Body of pancreas (tissue), 4 donors: Measurements from ENCODE around the gene NEUROD4.

Experiments
- CTCF ChIP-seq, 7 experiments: fragments of 450-650 bp in 4 of 7; fragments of 200-600 bp in 3 of 7; sonication (generic) in 3 of 7; IDR thresholded peaks; one replicate each; pipeline ENCODE4 v1.5.1; 2016 to 2019; ENCODE audit warnings: antibody characterized with exemption in 7 of 7
- POLR2A ChIP-seq, 3 donors: fragments of 450-650 bp; IDR thresholded peaks; one replicate each; pipeline ENCODE4 v1.6.1; 2016; ENCODE audit warnings: antibody characterized with exemption in 3 of 3, mild to moderate bottlenecking in 2 of 3

DNA sequence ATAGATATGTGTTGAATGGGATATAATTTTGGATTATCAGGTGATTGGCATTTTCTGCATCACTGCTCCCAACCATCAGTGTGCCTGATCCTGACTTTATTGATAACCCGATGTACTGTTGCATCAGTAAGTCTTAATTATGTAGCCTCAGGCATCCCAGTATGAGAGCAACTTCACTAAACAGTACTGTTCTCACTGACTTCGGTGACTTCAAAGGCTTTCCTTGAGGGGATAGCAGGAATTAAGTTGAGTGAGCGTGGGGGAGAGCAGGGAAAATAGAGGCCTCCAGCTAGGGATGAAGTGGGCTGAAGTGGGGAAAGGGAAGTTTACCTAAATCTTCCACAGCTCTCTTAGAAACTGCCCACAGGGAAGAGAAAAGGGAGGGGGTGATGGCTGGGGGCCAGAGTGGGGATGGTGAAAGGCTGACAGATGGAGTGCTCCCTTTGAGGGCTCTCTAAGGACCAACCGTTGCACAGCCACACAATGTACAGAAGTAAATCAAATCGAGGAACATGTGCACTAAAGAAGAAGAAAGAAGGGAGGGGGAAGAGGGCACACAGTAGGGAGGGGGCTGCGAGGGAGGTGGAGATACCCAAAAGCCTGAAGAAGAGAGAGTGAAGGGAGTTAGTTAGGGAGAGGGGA, 10.7 kb upstream of the NEUROD4 start:
- no peak for TF ChIP-seq POLR2A (IDR thresholded peaks at IDR 0.05)
- TF ChIP-seq CTCF (IDR thresholded peaks at IDR 0.05) = no peak
